Uterus (tissue), 4 donors: ENCODE results near the gene NNT. TPM values are rescaled to one million over a fixed set of nuclear protein-coding genes. Genes with fewer than 3 reads are reported as not detected.
"Not testable (repeated sequence)": the region's sequence is repeated elsewhere in the genome, so short reads cannot be mapped to it uniquely, and the experiment has no call there.

ENCODE experiments used
- DNase-seq, 2 donors: peaks; one replicate each; pipeline ENCODE4 v3.0.0-alpha.2; 2019 to 2020
- H3K27ac ChIP-seq, 2 donors: fragments of 200-600 bp; sonication (generic); 1 replicate in 1 of 2; 2 replicates in 1 of 2; pipeline ENCODE4 v1.5.1; 2016 to 2018
- H3K27me3 ChIP-seq, 2 donors: fragments of 200-600 bp; sonication (generic); one replicate each; pipeline ENCODE4 v1.5.1; 2018 to 2019; ENCODE audit warnings: control low read depth in 1 of 2
- H3K36me3 ChIP-seq, 2 donors: fragments of 200-600 bp; sonication (generic); one replicate each; pipeline ENCODE4 v1.5.1; 2019; ENCODE audit warnings: control low read depth in 1 of 2
- H3K4me1 ChIP-seq, 2 donors: fragments of 200-600 bp; sonication (generic); one replicate each; pipeline ENCODE4 v1.5.1; 2018 to 2019; ENCODE audit warnings: control low read depth in 1 of 2
- H3K4me3 ChIP-seq, 2 donors: fragments of 200-600 bp; sonication (generic); 1 replicate in 1 of 2; 2 replicates in 1 of 2; pipeline ENCODE4 v1.5.1; 2018 to 2019; ENCODE audit warnings: mild to moderate bottlenecking in 1 of 2
- H3K9me3 ChIP-seq, 2 donors: fragments of 200-600 bp; sonication (generic); one replicate each; pipeline ENCODE4 v1.5.1; 2019; ENCODE audit warnings: control low read depth in 1 of 2
- POLR2A ChIP-seq, 2 donors: fragments of 450-650 bp; IDR thresholded peaks; one replicate each; pipeline ENCODE4 v1.6.1; 2016; ENCODE audit warnings: antibody characterized with exemption in 2 of 2, mild to moderate bottlenecking in 1 of 2, moderate library complexity in 1 of 2
- intact Hi-C: fragments of 100-400 bp; cut with DNase I; formaldehyde crosslinking; loops from one replicate; pipeline ENCODE4 v1.15.1; 2023; ENCODE audit warnings: low total_unique reads
- total RNA-seq, 4 donors: library from RNA; depleted of rRNA in 3 of 4; stranded (reverse); fragments of >200 nt in 3 of 4; gene quantifications; one replicate each; pipeline versions ENCODE4 v1.1.0 to v1.2.4, GENCODE V29; 2014 to 2023
- TF ChIP-seq, protein P1 (sequence below), 4 experiments: fragments of 200-600 bp in 2 of 4; fragments of 450-650 bp in 2 of 4; sonication (generic) in 2 of 4; IDR thresholded peaks; one replicate each; pipeline ENCODE4 v1.5.1; 2016 to 2019; ENCODE audit warnings: antibody characterized with exemption in 4 of 4, mild to moderate bottlenecking in 2 of 4, moderate library complexity in 1 of 4
- donor health status: DM: yes; HTN: yes; CAD: no.

Gene NNT
- total RNA-seq, 4 donors from 2014 or later, result 25.3 to 112 (median 43.8) TPM

DNA sequence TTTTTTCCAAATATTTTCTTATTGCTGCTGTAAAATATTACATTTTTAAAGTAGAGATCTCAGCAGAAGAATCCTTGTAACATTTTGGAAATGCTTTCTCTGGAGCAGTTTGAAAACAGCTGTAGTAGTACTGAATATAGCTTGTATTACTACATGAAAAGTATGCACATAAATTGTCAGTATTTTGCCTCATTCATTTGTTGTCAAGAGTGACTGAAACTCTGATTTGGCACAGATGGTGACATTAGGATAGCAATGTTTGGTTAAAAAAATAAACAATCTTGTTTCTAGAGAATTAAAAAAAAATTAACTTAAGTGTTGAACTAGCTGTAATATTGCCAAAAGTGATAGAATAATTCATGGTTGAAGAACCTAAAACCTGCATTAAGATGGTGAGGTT, 90.4 kb downstream of the NNT start:
- Histone ChIP-seq H3K4me1 (no peaks in the 10 kb centered on the region), H3K9me3 (no peaks in the 10 kb centered on the region), H3K4me3 (no peak overlapping the region), H3K27me3 (no peaks in the 10 kb centered on the region), H3K27ac (no peak overlapping the region), H3K36me3 (no peaks in the 10 kb centered on the region)
- TF ChIP-seq POLR2A (IDR thresholded peaks at IDR 0.05), result no peak
- TF ChIP-seq, protein P1, sequence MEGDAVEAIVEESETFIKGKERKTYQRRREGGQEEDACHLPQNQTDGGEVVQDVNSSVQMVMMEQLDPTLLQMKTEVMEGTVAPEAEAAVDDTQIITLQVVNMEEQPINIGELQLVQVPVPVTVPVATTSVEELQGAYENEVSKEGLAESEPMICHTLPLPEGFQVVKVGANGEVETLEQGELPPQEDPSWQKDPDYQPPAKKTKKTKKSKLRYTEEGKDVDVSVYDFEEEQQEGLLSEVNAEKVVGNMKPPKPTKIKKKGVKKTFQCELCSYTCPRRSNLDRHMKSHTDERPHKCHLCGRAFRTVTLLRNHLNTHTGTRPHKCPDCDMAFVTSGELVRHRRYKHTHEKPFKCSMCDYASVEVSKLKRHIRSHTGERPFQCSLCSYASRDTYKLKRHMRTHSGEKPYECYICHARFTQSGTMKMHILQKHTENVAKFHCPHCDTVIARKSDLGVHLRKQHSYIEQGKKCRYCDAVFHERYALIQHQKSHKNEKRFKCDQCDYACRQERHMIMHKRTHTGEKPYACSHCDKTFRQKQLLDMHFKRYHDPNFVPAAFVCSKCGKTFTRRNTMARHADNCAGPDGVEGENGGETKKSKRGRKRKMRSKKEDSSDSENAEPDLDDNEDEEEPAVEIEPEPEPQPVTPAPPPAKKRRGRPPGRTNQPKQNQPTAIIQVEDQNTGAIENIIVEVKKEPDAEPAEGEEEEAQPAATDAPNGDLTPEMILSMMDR (IDR thresholded peaks at IDR 0.05), result no peak
- DNase-seq, result no peak
- intact Hi-C loops, result no loop called here

DNA sequence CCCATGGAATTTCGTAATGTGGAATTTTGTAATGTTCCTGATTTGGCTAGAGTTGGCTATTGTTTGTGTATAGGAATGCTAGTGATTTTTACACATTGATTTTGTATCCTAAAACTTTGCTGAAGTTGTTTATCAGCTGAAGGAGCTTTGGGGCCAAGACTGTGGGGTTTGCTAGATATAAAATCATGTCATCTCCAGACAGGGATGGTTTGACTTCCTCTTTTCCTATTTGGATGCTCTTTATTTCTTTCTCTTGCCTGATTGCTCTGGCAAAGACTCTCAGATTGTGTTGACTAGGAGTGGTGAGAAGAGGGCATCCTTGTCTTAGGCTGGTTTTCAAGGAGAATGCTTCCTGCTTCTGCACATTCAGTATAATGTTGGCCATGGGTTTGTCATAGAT, 91.0 kb downstream of the NNT start:
- H3K27me3 ChIP-seq, result no peaks in the 10 kb centered on the region
- H3K4me3 ChIP-seq, result no peak overlapping the region
- DNase-seq, result no peak

DNA sequence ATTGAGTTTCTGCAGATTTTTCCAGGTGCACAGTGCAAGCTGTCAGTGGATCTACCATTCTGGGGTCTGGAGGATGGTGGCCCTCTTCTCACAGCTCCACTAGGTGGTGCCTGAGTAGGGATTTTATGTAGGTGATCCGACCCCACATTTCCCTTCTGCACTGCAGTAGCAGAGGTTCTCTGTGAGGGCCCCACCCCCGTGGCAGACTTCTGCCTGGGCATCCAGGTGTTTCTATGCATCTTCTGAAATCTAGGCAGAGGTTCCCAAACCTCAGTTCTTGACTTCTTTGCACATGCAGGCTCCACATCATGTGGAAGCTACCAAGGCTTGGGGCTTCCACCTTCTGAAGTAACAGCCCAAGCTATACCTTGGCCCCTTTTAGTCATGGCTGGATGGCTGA, 93.5 kb downstream of the NNT start:
- H3K27ac ChIP-seq, H3K27me3 ChIP-seq, H3K4me1 ChIP-seq, H3K36me3 ChIP-seq, H3K9me3 ChIP-seq, intact Hi-C loops, DNase-seq, H3K4me3 ChIP-seq: not testable (repeated sequence)

More for the DNA sequence above, 91.0 kb downstream of the NNT start:
- Histone ChIP-seq H3K36me3 (no peaks in the 10 kb centered on the region), H3K4me1 (no peaks in the 10 kb centered on the region), H3K9me3 (no peaks in the 10 kb centered on the region), H3K27ac (no peak overlapping the region)
- TF ChIP-seq, protein P1 (IDR thresholded peaks at IDR 0.05), result no peak
- TF ChIP-seq POLR2A (IDR thresholded peaks at IDR 0.05), result no peak
- intact Hi-C loops, result no loop called here

DNA sequence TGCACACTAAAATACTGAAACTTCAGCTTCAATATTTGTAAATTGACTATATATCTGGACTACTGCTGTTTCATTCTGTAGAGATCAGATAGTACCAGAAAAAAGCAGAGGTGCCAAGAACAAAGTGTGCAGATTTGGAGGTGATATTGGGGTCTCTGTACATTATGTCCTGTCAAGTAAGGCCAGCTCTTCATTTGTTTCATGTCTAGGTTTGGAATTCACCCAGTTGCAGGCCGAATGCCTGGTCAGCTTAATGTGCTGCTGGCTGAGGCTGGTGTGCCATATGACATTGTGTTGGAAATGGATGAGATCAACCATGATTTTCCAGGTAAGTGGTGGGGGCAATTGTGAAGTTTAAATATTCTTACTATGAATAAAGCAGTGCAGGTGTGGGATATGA, 96.9 kb downstream of the NNT start:
- H3K27ac ChIP-seq, result no peak overlapping the region

GRCh38 chr5:43700601-43701000, 97.6 kb downstream of the NNT start:
- H3K4me3 ChIP-seq, result no peak overlapping the region
- intact Hi-C loops, result no loop called here
- H3K36me3 ChIP-seq, result no peaks in the 10 kb centered on the region
- no peaks in the 10 kb centered on the region for H3K9me3 ChIP-seq
- TF ChIP-seq, protein P1 (IDR thresholded peaks at IDR 0.05), result no peak
- H3K27ac ChIP-seq, result no peak overlapping the region
- no peaks in the 10 kb centered on the region for H3K4me1 ChIP-seq
- H3K27me3 ChIP-seq, result no peaks in the 10 kb centered on the region
- no peak for DNase-seq

More for the DNA sequence above, 96.9 kb downstream of the NNT start:
- Histone ChIP-seq H3K4me3 (no peak overlapping the region), H3K36me3 (no peaks in the 10 kb centered on the region), H3K27me3 (no peaks in the 10 kb centered on the region), H3K9me3 (no peaks in the 10 kb centered on the region), H3K4me1 (no peaks in the 10 kb centered on the region)
- no peak for DNase-seq
- intact Hi-C loops, result no loop called here
- no peak for TF ChIP-seq POLR2A (IDR thresholded peaks at IDR 0.05)
- TF ChIP-seq, protein P1 (IDR thresholded peaks at IDR 0.05), result no peak

GRCh38 chr5:43701227-43701626, 98.2 kb downstream of the NNT start:
- no peaks in the 10 kb centered on the region for H3K36me3 ChIP-seq
- no peak overlapping the region for H3K4me3 ChIP-seq
- intact Hi-C loops, result no loop called here
- H3K27me3 ChIP-seq, result no peaks in the 10 kb centered on the region
- H3K4me1 ChIP-seq, result no peaks in the 10 kb centered on the region
- DNase-seq, result no peak
- H3K9me3 ChIP-seq, result no peaks in the 10 kb centered on the region
- TF ChIP-seq, protein P1 (IDR thresholded peaks at IDR 0.05), result no peak
- no peak for TF ChIP-seq POLR2A (IDR thresholded peaks at IDR 0.05)
- H3K27ac ChIP-seq, result no peak overlapping the region
